ENCODE results near the gene GYPA.
"Not testable (repeated sequence)": the region's sequence is repeated elsewhere in the genome, so short reads cannot be mapped to it uniquely, and the experiment has no call there.

Gene GYPA

DNA sequence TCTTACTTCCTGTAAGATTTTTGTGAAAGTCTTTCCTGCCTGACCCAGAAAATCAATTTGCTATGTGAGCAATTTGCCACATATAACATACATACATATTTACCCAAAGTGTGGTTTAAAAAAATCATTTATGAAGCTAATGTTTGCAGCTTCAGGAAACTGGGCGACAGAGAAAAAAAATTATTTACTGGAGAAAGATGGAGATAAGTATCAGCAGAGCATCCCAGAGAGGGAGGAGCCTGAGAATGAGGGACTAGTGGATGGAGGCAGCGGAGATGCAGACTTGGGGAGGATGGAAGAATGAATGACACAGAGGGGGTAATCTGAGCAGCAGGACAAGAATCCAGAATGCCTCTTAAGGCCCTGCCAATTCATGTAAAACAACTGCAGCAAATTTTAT, 975 bp upstream of the GYPA start:
- DNase-seq (ENCODE audit: low read depth), result no peak
- TF ChIP-seq, protein P1, sequence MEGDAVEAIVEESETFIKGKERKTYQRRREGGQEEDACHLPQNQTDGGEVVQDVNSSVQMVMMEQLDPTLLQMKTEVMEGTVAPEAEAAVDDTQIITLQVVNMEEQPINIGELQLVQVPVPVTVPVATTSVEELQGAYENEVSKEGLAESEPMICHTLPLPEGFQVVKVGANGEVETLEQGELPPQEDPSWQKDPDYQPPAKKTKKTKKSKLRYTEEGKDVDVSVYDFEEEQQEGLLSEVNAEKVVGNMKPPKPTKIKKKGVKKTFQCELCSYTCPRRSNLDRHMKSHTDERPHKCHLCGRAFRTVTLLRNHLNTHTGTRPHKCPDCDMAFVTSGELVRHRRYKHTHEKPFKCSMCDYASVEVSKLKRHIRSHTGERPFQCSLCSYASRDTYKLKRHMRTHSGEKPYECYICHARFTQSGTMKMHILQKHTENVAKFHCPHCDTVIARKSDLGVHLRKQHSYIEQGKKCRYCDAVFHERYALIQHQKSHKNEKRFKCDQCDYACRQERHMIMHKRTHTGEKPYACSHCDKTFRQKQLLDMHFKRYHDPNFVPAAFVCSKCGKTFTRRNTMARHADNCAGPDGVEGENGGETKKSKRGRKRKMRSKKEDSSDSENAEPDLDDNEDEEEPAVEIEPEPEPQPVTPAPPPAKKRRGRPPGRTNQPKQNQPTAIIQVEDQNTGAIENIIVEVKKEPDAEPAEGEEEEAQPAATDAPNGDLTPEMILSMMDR (IDR thresholded peaks at IDR 0.05; ENCODE audit: low read depth, low read length, missing control alignments), result no peak
- no peak overlapping the region for H3K4me3 ChIP-seq (ENCODE audit: low read depth, low read length)

DNA sequence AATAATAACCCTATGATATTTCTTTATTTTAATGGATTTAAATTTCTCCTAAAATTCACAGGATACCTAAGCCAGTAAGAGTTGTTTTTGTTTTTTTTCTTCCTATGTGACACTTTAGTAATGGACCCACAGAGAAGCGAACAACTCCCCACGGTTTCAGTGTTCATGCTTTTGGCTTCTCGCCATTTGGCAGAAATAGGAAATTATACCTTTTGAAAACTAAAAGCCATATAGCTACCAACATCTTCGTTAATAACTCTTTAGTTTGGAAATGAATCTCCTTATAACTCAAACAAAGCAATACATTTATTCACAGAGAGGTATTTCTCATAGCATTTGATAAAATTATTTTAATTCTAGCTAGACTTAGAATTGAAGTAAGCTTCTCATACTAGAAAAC, 527 bp downstream of the GYPA start:
- H3K4me3 ChIP-seq (ENCODE audit: low read depth, low read length); DNase-seq (ENCODE audit: low read depth): not testable (repeated sequence)

DNA sequence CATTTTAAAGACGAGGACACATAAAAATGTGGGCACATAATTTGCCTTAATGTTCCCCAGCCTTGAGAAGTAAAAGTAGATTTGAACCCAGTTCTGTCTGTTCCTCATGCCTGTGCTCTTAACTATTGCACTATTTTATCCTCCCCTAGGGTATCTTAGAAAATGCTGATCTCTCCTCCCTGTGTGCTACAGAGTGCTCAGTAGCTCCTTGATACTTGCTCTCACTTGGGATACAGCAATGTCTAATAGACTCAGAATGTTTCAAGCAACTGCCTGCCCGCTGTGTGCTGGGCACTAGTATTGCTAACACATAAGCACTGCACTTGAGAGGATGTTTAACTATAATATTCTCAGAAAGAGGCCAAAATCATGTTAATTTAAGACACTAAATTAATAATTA, 971 bp downstream of the GYPA start:
- not testable (repeated sequence) for DNase-seq (ENCODE audit: low read depth); H3K4me3 ChIP-seq (ENCODE audit: low read depth, low read length)

DNA sequence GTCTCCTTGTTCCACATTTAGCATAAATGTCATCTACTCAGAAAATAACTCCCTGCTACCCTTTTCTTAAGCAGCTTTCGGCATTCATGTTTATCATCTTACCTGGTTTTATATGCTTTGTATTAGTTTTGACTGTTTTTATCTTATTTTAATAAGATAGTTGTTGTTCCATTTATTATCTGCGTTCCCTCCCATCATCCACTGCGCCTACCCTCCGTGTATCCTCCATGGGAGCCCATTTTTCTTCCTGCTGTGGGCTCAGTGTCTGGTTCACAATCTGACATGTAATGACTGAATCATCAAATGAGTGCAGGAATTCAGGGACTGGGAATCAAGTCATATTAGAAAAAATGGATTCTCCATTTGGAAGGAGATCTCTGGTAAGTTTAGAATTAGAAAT, 2.3 kb downstream of the GYPA start:
- not testable (repeated sequence) for DNase-seq (ENCODE audit: low read depth); H3K4me3 ChIP-seq (ENCODE audit: low read depth, low read length)

DNA sequence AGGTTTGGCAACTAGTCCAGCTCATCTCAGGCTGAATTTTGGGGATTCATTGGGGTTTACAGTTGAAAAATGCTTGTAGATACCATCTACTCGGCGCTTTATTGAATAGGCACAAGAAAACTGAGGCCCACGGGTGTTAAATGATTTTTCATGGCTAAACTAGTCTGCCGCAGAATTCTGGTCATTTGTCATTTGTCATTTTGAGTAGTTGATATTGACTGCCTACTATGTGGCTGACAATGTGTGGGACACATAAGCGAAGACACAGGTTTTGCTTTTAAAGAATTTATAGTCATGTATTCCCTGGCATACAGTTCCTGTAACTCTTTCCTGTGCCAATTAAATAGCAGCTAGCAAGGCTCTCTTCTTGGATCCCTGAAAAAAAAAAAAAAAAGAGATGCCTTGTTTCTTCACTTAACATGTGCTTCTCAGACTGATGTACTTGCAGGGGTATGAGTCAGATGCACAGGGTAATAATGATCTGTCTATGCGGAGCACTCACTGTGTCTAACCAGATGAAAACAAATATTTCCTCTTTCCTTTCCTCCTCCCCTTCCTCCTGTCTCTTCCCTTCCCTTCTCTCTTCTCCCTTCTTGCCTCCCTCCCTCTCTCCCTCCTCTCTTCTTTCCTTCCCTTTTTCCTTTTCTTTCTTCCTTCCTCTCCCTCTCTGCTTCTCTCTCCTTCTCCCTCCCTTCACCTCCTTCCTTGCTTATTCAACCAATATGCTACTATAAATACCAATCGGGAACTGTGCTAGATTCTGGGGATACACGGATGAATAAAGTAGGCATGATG, 3.2 kb downstream of the GYPA start:
- DNase-seq (ENCODE audit: low read depth); H3K4me3 ChIP-seq (ENCODE audit: low read depth, low read length): not testable (repeated sequence)

DNA sequence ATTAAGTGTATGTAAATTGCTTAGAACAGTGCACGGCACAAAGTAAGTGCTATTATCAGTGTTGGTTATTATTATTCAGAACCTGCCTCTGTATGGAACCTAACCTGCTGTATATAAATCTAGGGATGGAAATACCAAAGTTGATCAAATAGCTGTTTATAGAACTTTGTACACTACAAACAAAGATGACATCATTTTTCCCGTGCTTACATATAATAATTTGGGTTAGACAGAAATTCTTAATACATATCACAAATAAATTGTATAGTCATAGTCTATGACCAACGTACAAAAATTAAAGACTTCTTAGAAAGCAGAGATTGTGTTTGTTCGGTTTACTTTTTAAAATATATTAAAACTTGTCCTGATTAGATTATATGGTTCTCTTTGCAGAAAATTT, 4.3 kb downstream of the GYPA start:
- not testable (repeated sequence) for DNase-seq (ENCODE audit: low read depth); H3K4me3 ChIP-seq (ENCODE audit: low read depth, low read length)

DNA sequence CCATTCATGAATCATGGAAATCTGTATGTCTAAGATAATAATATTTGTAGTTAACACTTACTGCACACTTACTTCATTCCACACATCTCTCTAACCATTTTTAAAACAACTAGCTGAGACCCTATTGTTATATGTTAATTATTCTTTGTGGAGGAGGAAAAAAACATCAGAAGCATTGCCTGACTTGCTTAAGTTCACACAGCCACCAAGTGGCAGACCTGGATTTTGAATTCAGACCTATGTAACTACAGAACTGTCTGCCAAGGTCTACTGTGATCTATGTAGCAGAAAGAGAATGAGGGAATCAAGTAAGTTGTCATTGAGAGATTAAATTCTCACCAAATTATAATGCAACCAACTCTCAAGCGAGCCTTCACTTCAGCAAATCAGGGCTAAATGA, 10.4 kb downstream of the GYPA start:
- DNase-seq (ENCODE audit: low read depth); H3K4me3 ChIP-seq (ENCODE audit: low read depth, low read length): not testable (repeated sequence)

DNA sequence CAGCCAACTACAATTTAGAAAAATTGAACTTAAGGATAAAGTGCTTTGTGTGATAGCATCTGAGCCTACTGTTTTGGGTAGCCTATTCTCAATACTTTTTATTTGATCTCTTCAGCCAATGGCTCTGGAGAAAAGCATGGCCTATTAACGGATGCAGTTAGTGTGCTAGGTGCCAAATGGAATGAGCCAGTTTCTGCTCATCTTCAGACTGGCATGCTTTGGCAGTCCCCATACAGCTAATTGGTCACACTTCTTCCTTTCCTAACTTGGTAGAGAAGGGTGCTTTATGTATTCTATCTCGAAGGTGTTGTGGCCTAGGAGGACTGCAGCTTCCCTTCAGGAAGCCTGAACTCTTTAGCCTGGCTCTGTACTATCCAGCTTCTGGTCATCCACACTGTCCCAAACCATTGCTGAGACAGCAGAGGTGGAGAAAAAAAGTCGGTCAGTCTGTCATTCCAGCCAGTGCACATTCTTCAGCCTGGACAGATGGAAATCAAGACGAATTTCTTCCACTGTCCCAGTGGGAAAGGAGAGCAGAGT, 11.1 kb downstream of the GYPA start:
- H3K4me3 ChIP-seq (ENCODE audit: low read depth, low read length); DNase-seq (ENCODE audit: low read depth): not testable (repeated sequence)

DNA sequence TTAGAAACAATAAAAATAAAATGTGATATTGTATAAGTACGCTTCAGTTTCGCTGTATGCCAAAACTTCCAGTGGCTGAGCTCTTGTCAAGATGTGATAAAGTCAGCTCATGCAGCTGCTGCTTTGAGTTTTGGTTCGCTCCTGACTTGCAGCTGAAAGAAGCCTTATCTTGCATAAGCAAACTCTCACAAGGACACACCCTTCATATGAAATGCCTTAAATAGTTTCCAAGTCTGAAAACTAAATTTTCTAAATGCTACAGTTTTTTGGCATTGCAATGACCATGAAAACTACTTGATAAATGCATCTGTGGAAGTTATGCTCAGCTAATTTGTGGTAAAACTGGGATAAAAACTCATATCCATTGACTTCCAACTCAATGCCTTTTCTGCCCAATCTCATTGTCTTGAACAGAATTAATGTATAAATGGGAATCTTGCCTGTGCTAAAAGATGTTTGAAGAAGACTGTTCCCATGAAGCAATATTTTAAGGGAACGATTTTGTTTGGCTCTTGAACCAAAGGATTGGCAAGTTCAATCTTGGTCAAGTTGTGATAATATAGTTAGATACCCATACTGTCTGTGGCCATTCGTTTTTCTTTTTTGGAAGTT, 11.7 kb downstream of the GYPA start:
- not testable (repeated sequence) for DNase-seq (ENCODE audit: low read depth); H3K4me3 ChIP-seq (ENCODE audit: low read depth, low read length)

DNA sequence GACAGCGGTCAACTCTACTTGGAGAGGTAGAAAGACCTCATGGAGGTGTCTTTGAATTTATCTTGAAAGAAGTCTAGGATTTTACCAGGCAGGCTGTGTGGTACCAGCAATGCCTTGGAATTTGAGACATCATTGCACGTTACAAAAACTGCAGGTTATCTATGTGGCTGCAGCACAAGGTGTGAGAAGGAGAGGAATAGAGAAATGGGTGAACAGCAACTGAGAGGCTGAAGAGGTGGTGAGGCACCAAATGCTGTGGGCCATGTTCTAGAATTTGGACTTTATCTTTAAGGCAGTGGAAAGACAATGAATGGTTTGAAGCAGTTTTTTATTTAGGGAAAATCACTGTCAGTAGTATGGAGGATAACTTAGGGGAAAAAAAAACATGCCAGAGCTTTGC, 15.4 kb downstream of the GYPA start:
- H3K4me3 ChIP-seq (ENCODE audit: low read depth, low read length); DNase-seq (ENCODE audit: low read depth): not testable (repeated sequence)

DNA sequence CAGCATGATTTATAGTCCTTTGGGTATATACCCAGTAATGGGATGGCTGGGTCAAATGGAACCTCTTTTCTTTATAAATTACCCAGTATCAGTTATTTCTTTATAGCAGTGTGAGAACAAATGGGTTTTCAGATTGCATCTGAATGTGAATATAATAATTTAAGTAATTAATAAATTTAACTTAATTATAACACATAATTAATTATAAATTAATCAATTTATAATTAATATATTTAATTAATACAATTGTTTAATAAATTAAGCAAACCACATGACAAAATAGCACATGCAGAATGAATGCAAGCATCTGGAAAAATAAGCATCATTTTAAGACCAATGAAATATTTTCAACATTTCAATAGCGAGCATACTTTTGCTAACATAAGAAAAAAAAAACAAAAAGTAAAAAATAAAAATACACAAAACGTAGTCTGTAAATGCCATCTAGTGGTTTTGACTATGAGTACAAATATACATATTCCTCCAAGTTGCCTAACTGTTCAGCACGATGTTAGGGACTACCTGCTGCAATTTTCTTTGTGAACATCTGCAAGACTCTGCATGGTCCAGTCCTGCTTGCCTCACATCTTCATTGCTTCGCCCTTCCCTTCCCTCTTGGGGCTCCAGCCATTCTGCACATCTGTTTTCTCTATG, 16.4 kb downstream of the GYPA start:
- DNase-seq (ENCODE audit: low read depth); H3K4me3 ChIP-seq (ENCODE audit: low read depth, low read length): not testable (repeated sequence)

DNA sequence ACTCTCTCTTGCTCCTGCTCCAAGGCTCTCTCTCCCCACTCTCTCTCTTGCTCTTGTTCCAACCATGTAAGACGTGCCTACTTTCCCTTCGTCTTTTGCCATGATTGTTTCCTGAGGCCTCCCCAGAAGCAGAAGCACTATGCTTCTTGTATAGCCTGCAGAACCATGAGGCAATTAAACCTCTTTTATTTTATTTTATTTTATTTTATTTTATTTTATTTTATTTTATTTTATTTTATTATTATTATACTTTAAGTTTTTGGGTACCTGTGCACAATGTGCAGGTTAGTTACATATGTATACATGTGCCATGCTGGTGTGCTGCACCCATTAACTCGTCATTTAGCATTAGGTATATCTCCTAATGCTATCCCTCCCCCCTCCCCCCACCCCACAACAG, 17.2 kb downstream of the GYPA start:
- H3K4me3 ChIP-seq (ENCODE audit: low read depth, low read length); DNase-seq (ENCODE audit: low read depth): not testable (repeated sequence)

DNA sequence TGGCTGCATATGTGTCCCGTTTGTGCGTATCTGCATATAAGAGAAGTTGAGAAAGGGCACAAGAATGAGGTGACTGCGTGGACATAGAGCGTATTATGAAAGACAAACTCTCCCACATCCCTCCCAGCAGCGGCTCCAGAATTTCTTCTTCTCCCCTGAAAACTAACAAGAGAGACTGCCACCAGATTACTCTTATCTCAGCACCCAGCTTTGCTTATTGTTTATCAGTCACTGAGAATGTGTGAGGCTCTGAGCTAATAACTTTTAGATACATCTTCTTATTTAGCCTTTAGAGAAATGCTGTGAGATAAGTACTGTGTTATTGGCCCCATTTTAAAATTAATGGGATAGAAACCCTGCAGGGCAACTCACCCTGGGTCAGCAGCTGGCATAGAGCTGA, 20.8 kb downstream of the GYPA start:
- DNase-seq (ENCODE audit: low read depth); H3K4me3 ChIP-seq (ENCODE audit: low read depth, low read length): not testable (repeated sequence)
